Spleen (tissue), 11 donors: ENCODE results near the gene ST13. TPM values are rescaled to one million over a fixed set of nuclear protein-coding genes. Genes with fewer than 3 reads are reported as not detected.
"Not testable (repeated sequence)": the region's sequence is repeated elsewhere in the genome, so short reads cannot be mapped to it uniquely, and the experiment has no call there.

ENCODE experiments used
- DNase-seq: peaks from one replicate; pipeline ENCODE4 v3.0.0-alpha.2; 2020
- H3K27ac ChIP-seq, 8 donors: fragments of 200-600 bp; sonication (generic) in 7 of 8; 1 replicate in 4 of 8; 2 replicates in 4 of 8; pipeline versions ENCODE4 v1.5.0 to v1.8.0; 2016 to 2021; ENCODE audit warnings: inconsistent platforms in 4 of 8, mild to moderate bottlenecking in 4 of 8, moderate library complexity in 1 of 8
- H3K27me3 ChIP-seq, 7 donors: fragments of 200-600 bp; sonication (generic) in 6 of 7; replicated peaks in 1 of 7; 1 replicate in 4 of 7; 2 replicates in 3 of 7; pipeline versions ENCODE4 v1.5.0 to v1.8.0; 2016 to 2021; ENCODE audit warnings: inconsistent platforms in 3 of 7, mild to moderate bottlenecking in 1 of 7
- H3K36me3 ChIP-seq, 6 donors: fragments of 200-600 bp; sonication (generic) in 5 of 6; 1 replicate in 4 of 6; 2 replicates in 2 of 6; pipeline versions ENCODE4 v1.5.0 to v1.8.0; 2016 to 2021; ENCODE audit warnings: inconsistent platforms in 2 of 6
- H3K4me1 ChIP-seq, 6 donors: fragments of 200-600 bp; sonication (generic) in 5 of 6; 1 replicate in 3 of 6; 2 replicates in 3 of 6; pipeline versions ENCODE4 v1.5.0 to v1.8.0; 2016 to 2021; ENCODE audit warnings: inconsistent platforms in 3 of 6
- H3K4me3 ChIP-seq, 8 donors: fragments of 200-600 bp; sonication (generic) in 7 of 8; 1 replicate in 4 of 8; 2 replicates in 4 of 8; pipeline versions ENCODE4 v1.5.0 to v1.8.0; 2016 to 2021; ENCODE audit warnings: inconsistent platforms in 4 of 8, mild to moderate bottlenecking in 4 of 8, moderate library complexity in 2 of 8
- H3K9me3 ChIP-seq, 8 donors: fragments of 200-600 bp; sonication (generic) in 7 of 8; 1 replicate in 4 of 8; 2 replicates in 4 of 8; pipeline versions ENCODE4 v1.5.0 to v1.8.0; 2016 to 2021; ENCODE audit warnings: inconsistent platforms in 4 of 8
- CTCF ChIP-seq, 11 experiments: fragments of 200-600 bp in 7 of 11; fragments of 450-650 bp in 4 of 11; sonication (generic) in 4 of 11; IDR thresholded peaks in 8 of 11; conservative IDR thresholded peaks in 3 of 11; 1 replicate in 7 of 11; 2 replicates in 4 of 11; pipeline versions ENCODE4 v1.4.0 to v1.8.0; 2016 to 2021; ENCODE audit warnings: antibody characterized with exemption in 11 of 11, inconsistent platforms in 4 of 11, mild to moderate bottlenecking in 1 of 11
- POLR2A ChIP-seq, 3 donors: fragments of 450-650 bp; IDR thresholded peaks; one replicate each; pipeline ENCODE4 v1.5.1; 2017; ENCODE audit warnings: antibody characterized with exemption in 3 of 3, mild to moderate bottlenecking in 1 of 3
- POLR2AphosphoS5 ChIP-seq, 3 donors: sonication (generic); formaldehyde crosslinking; IDR thresholded peaks; one replicate each; pipeline ENCODE4 v1.5.1; 2017; ENCODE audit warnings: antibody characterized with exemption in 3 of 3
- WGBS, 5 donors: extraction: QIAGEN DNeasy Blood & Tissue Kit in 3 of 5; methylation state at CpG; one replicate each; pipeline versions ENCODE4 v1.1.5 to v1.1.7; 2013 to 2018; 5-methylcytosine and 5-hydroxymethylcytosine counted together
- intact Hi-C: fragments of 100-400 bp; cut with DNase I; formaldehyde crosslinking; loops from one replicate; pipeline ENCODE4 v1.15.0; 2023; ENCODE audit warnings: low total_unique reads
- polyA plus RNA-seq, 3 donors: library from polyadenylated mRNA; stranded (reverse); fragments of 200-250 nt; gene quantifications; one replicate each; pipeline ENCODE4 v1.2.1, GENCODE V29; 2013
- total RNA-seq, 7 donors: library from RNA; depleted of rRNA in 3 of 7; stranded (reverse); fragments of >200 nt in 3 of 7; fragmentation: NEBNext Ultra II Directional in 4 of 7; extraction: Animal tissue kit (Norgen Biotek cat#: 25700) in 4 of 7; gene quantifications; one replicate each; pipeline versions ENCODE4 v1.1.0 to v1.2.1, GENCODE V29; 2016 to 2021
- donor health status: healthy with polysubstance abuse.
- donor health status: DM: no; HTN: no; CAD: no; lungs with moderate emphysema.
- donor health status: DM: no; HTN: no; CAD: no.
- donor health status: Bipolar disorder and iron deficiency.
- donor health status: healthy.
- donor health status: DM: no; HTN: no; CAD: no.
- donor health status: DM: yes; HTN: yes; CAD: no.

Gene ST13
- total and polyA plus RNA-seq, 10 donors: 56.2 to 162 (median 107) TPM

GRCh38 chr22:40826984-40827741 is 29.3 kb downstream of the ST13 start:
- intact Hi-C loops: no loop called here
- Histone ChIP-seq H3K27me3 (no peaks in the 10 kb centered on the region), H3K9me3 (no peaks in the 10 kb centered on the region), H3K4me1 (no peaks in the 10 kb centered on the region), H3K36me3 (peaks cover 0 to 100% (median 75%) of the 10 kb centered on the region in 6 donors), H3K4me3 (no peak overlapping the region), H3K27ac (no peak overlapping the region)
- WGBS, 5 donors: 92 to 96% (median 94%) methylated on average over 7 of the region's 7 CpGs
- DNase-seq: no peak
- TF ChIP-seq POLR2A (IDR thresholded peaks at IDR 0.05): no peak
- TF ChIP-seq CTCF (IDR thresholded peaks at IDR 0.05 in 8 of 11, conservative IDR thresholded peaks at IDR 0.05 in 3 of 11): no peak
- TF ChIP-seq POLR2AphosphoS5 (IDR thresholded peaks at IDR 0.05): no peak

- peaks cover 0 to 92% (median 67%) of the 10 kb centered on the region in 6 donors for H3K36me3 ChIP-seq
- H3K27me3 ChIP-seq, H3K27ac ChIP-seq, H3K4me3 ChIP-seq, H3K9me3 ChIP-seq, intact Hi-C loops, DNase-seq, H3K4me1 ChIP-seq: not testable (repeated sequence)
- WGBS, 5 donors: 95 to 100% (median 97%) methylated on average over 2 of the region's 2 CpGs
Measured at GRCh38 chr22:40826292-40826691, 30.1 kb downstream of the ST13 start.

- no peak for DNase-seq
- intact Hi-C loops: no loop called here
- no peaks in the 10 kb centered on the region for H3K27me3 ChIP-seq
- 69 to 91% (median 81%) methylated on average over 1 of the region's 1 CpG for WGBS, 5 donors
- no peak overlapping the region for H3K4me3 ChIP-seq
- H3K36me3 ChIP-seq: peaks cover 0 to 64% (median 40%) of the 10 kb centered on the region in 6 donors
- no peak overlapping the region for H3K27ac ChIP-seq
- TF ChIP-seq POLR2A (IDR thresholded peaks at IDR 0.05) (no peak), POLR2AphosphoS5 (IDR thresholded peaks at IDR 0.05) (no peak), CTCF (IDR thresholded peaks at IDR 0.05 in 8 of 11, conservative IDR thresholded peaks at IDR 0.05 in 3 of 11) (no peak)
- no peaks in the 10 kb centered on the region for H3K9me3 ChIP-seq
- H3K4me1 ChIP-seq: peaks cover 0 to 15% (median 10%) of the 10 kb centered on the region in 6 donors
Measured at GRCh38 chr22:40823426-40823825, 33.0 kb downstream of the ST13 start.

GRCh38 chr22:40819599-40820140 is 36.8 kb downstream of the ST13 start:
- WGBS, 5 donors: 2 to 6% (median 3%) methylated on average over 4 of the region's 4 CpGs
- H3K4me3 ChIP-seq: peak overlapping the region; percentile 86 to 99 (median 98)
- no peak for DNase-seq
- H3K27me3 ChIP-seq: no peaks in the 10 kb centered on the region
- peak overlapping the region in 7 of 8 donors; percentile 64 to 89 (median 84) for H3K27ac ChIP-seq
- peaks cover 0 to 31% (median 13%) of the 10 kb centered on the region in 6 donors for H3K36me3 ChIP-seq
- H3K9me3 ChIP-seq: no peaks in the 10 kb centered on the region
- no peak for TF ChIP-seq POLR2A (IDR thresholded peaks at IDR 0.05)
- TF ChIP-seq CTCF (IDR thresholded peaks at IDR 0.05 in 8 of 11, conservative IDR thresholded peaks at IDR 0.05 in 3 of 11): no peak
- TF ChIP-seq POLR2AphosphoS5 (IDR thresholded peaks at IDR 0.05): no peak
- H3K4me1 ChIP-seq: peaks cover 17 to 49% (median 28%) of the 10 kb centered on the region in 6 donors
- intact Hi-C loops: no loop called here
